GM21390 (cell line): ENCODE measurements around the gene DMD.

Experiments
- ATAC-seq: cut with Tn5 transposase; IDR thresholded peaks from one replicate; pipeline ENCODE4 v1.9.1; 2021; ENCODE audit not compliant: unreplicated experiment

The DMD gene

DNA sequence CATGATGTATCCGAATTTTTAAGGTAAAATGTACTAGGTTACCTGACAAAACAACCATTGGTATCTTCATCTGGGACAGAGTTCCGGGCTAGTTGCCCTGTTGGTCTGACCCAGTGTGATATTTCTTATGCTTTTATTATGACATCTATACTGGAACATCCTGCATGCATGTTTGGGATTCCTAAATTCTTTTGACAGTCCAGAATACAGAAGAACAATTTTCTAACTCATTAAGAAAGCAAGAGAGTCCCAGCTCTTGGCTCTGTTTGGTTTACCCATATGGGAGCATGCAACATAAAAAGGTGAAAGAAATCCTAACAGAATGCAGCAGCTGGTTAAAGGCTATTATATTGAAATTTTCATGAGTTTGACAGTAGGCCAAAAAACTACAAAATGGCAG lies 1891.8 kb downstream of the DMD start:
- ATAC-seq = no peak

DNA sequence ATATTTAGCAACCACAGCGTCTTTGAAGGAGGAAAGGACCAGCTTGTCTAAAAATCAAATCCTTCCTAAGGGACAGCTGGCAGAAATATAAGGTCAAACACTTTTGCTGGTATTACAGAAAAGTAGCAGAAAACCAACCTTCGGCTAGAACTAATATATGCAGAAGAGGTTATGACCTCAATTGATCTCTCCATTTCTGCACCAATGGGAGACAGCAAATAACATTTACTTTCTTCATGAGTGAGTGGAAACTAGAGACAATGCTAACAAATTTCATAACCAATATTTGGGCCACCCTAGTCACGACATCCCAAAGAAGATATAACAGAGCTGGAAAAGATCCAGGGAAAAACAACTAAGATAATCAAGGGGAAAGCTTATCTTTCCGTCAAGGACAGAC lies 1892.5 kb downstream of the DMD start:
- no peak for ATAC-seq

DNA sequence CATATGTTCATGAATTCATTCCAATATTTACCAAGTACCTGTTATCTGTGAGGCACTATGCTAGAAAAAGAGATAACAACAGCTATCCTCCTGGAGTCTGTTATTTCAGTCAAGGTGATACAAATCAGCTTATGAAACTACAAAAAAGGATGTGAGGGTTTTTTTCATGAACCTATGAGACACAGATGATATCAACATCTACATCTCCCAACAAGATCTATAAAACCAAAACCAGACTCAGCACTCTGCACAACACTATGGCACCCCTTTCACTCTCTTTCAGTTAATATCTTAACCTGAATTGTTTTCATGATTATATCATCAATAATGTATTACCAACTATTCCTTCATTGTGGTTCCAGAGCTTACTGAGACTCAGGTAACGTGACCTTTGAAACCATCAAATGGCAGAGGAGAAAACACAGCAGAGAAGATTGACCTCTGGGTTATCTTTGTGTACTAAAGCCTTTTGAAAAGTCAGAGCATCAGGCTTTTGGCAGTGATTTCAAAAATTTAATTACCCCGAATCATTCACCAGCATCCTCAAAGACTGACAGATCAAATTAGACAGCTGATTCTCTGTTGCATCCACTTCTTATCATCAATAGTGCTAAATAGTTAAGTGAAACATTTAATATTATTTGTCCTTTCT lies 1894.9 kb downstream of the DMD start:
- ATAC-seq = no peak

DNA sequence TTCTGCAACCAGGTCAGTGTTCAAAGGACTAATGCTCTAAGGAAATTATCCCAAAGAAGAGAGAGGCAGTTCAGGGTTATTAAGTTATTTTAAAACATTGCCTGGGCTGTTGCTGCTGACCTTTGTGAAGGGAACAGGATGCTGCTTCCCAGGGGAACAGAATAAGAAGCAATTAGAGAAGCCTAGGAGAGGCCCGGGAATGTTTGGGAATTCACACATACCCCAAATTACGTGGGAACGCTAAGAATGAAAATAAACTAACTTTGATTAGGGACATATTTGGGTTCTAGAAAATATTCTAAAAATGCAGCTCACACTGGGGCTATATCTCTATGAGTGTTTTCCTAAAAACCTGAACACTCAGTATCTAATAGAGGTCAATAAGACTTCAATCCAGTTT lies 1896.4 kb downstream of the DMD start:
- no peak for ATAC-seq

DNA sequence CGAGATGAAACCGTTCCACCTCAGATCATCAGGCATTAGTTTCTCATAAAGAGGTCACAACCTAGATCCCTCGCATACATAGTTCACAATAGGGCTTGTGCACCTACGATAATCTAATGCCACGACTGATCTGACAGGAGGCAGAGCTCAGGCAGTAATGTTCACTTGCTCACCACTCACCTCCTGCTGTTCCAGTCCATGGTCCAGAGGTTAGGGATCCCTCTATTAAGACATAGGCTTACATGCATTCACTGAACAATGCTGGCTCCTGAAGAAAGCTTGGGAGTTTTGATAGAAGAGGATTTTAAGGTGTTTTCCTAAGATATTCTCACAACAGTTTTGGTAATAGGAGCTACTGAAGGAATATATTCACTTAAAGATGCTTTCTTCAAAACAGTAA lies 1903.4 kb downstream of the DMD start:
- ATAC-seq = no peak

DNA sequence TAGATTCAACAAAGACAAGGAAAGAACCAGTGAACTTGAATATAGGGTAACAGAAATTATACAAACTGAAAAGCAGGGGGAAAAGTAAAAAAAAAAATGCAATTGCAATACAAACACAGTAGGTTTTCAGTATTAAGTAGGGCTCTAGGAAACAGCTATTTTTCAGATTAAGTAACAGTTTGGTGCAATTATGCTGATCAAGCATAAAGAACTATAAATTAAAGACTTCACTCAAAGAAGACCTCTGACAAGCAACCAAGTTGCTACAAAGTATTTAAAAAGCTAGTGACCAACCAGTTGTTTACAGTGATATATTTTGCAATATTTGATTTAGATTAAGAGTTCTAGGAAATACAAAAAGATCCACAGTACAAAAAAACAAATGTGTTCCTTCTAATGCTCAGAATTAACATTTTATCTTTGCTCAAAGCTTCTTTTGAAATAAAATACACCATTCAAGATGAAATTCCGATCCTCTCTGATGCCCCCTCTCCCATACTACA lies 1908.7 kb downstream of the DMD start:
- no peak for ATAC-seq

DNA sequence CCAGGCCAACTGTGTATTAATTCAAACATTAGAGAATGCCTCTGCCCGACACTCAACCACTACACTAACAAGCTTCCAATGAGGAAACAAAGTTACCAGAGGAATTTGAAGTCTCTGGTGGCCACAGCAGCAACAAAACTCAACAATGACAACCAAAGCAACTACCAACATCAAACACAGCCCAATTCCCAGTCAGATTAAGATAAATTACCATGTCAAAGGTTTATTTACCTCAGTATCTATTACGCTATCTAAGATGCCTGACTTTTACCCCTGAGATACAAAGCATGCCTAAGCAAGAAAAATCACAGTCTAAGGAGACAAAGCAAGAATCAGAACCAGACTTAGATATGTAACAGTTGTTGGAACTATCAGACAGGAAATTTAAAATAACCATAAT lies 1909.4 kb downstream of the DMD start:
- ATAC-seq = no peak

DNA sequence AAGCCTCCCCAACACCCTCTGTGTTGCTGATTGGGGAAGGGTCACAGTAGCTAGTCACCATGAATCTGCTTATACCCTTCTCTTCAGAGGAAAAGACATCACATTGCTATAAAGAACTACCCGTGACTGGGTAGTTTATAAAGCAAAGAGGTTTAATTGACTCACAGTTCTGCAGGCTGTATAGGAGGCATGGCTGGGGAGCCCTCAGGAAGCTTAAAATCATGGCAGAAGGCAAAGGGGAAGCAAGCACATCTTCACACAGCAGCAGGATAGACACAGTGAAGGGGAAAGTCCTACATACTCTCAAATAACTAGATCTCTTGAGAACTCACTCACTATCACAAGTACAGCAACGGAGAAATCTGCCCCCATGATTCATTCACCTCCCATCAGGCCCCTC lies 1910.1 kb downstream of the DMD start:
- ATAC-seq = no peak

DNA sequence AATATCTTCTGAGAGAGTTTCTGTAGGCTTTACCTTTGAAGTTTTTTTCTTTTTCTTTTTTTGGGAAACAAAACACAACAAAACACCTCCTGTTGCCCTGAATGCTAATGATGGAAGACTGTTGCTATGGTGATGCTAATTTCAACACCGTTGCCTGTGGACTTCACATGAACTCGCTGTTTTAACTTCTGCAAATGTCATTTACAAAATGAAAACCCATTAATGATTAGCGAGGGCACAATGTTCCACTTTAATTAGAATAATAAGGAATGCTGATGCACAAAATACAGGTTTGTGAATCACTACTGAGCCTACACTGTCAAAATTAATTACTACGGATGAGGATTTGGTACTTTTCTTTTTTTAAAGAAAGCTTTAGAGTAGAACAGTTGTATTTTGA lies 1912.4 kb downstream of the DMD start:
- ATAC-seq = no peak

DNA sequence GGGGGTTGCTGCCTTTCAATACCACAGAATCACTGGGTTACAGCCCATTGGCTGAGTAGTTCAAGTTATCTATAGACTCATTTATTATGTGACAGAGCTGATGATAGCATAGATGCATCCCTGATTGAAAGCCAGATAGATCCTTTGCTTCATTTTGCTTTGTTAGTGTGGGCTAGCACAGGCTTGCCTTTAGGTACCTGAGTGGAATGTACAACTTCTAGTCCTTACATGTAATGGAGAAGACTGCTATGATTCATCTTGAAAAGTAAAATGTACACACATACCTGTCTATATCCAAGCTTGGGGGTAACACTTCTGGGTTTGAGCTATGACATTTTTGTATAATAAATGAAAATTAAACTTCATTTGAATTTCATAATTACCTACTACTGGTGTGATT lies 1913.5 kb downstream of the DMD start:
- ATAC-seq = no peak

DNA sequence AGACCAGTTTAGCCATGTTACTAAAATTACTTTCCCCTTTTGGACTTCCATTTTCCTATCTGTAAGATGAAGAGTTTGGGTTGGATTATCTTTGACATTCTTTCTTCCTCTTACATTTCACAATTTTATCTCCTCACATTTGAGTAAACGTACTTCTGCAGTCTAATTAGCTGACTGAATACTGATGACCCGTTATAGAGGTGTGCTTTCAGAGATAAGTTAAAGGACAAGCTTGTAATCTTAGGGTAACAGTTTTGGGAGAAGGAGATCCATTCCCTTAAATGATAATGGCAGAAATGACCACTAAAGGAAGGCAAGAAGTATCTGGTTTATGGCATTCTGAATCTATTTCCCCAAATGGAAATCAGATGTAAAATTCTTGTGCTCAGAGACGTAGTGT lies 1916.9 kb downstream of the DMD start:
- no peak for ATAC-seq

DNA sequence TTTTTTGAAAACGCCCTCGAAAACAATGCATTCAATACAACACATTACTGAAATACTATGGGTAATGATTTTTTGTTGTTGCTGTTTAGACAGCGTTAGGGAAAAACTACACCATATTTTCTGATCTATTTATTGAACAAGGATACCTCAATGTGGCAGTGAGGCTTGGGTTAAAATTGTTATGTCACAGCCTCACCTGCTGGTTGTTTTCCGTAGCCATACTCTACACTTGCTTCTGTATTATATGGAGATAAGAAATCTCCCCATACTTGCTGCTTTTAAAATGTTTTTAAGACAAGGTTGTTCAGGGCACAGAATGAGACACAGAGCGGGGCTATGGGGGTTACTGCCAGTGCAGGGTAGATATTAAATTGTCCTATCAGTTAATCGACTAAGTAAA lies 1917.9 kb downstream of the DMD start:
- peak; percentile 60 for ATAC-seq

DNA sequence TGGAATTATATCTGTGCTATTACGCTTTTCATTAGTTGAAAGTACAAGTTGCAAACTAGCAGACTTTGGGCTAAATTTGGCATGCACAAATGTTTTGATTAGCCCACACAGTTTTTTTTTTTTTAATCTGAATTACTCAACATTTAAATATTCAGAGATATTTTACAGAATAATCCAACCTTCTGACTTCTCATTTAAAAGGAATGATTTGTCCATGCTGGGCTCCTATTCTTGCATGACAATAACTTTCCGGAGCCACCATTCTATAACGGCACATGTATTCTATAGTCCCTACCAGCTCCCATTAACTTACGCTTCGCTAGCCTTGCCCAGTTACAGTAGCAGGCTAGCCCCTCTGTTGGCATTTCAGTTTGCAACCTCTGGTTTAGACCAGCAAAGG lies 1920.2 kb downstream of the DMD start:
- ATAC-seq = no peak

DNA sequence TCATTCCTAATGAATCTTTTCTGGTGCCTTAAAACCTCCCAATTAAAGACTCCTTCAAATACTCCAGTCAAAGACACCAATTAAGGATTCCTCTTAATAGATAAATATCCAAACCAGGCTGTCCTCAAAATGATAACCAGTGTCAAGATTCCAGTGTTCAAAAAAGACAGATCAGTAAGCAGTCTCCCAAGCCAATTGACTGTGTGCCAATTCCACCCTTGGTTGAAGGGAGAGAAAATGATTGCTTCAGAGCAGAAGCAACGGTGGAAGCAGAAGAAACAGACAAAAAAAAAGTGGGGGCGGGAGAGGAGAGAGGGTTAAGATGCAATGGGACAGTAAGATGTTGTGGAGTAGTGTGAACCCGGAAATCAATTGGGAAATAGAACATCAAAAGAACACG lies 1923.5 kb downstream of the DMD start:
- no peak for ATAC-seq

DNA sequence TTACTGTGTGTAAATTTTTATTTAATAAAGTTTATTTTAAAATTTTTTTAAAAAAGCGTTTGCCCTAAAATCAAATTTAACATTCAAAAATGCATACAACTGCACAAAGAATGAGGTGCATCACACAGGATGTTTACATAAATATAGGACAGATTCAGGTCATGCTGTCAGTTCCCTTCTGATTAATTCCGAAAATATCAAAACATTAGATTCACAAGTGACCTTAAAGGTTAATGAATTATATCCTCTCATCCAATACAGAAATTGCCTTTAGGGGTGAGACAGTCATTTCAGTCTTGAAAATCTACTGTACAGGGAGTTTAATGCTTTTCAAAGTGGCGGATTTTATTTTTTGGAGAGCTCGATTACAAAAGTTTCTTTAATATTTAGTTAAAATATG lies 1930.8 kb downstream of the DMD start:
- no peak for ATAC-seq

DNA sequence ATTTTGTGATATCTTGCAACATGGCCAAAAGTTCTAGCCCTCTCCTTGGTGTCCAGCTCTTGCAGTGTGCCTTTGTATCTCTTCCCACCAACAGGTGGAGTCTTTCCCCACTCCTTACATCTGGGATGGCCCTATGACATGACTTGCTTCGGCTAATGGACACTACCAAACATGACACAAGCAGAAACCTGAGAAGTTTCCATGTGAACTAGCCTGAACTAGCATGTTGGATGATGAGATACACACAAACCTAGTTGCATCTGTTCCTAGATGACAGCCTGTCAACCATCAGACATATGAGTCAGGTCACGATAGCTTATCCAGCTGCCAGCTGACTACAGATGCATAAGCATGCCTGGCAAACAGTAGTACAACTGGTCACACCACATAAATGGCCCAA lies 1932.0 kb downstream of the DMD start:
- no peak for ATAC-seq

DNA sequence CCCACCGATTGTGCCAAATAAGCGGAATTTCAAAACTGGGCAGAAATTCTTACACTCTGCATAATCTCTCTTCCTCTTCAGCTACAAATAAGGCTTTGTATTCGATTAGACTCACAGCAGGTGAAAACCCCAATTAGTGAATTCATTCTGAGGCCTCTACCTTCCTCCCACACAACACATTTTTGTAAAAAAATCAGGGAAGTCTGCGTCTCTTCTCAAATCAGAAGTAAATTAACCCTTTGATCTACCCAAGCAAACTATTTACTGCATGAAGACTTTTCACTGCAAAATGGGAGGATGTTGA lies 1938.9 kb downstream of the DMD start:
- no peak for ATAC-seq

DNA sequence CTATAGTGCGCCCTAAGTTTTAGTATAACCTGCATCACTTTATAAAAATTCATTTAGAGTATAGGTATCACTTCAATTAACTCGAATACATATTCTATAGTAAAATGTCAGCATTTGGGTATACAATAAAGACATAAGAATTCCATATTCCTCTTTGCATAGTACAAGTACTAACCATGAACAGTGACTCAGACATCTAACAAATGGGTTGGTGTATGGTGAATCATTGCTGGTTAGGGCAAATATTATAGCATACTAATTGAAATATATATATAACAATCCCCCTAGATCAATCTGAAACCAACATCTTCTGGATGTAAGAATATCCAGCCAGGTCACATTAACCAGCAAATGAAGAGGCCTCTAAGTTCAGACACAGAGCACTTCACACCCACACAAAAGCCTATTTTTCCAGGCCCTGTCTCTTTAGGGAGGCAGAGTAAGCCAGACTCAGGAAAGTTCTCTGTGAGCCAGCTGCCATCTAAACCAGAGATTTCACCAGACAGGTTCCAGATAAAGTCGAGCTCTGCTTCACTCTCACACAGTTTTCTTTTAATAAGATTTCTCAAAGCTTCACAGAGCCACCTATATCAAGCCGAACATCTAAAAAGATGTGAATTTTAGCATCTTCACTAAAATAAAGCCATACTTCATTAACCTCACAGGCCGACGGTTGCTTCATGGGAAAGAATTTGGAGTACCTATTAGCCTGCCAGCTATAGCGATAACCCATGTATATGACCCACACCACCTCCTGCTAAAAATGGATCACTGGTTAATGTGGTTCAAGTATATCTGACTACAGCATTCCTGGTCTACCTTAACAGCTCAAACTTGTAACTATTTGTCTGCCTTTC lies 1939.5 kb downstream of the DMD start:
- no peak for ATAC-seq

DNA sequence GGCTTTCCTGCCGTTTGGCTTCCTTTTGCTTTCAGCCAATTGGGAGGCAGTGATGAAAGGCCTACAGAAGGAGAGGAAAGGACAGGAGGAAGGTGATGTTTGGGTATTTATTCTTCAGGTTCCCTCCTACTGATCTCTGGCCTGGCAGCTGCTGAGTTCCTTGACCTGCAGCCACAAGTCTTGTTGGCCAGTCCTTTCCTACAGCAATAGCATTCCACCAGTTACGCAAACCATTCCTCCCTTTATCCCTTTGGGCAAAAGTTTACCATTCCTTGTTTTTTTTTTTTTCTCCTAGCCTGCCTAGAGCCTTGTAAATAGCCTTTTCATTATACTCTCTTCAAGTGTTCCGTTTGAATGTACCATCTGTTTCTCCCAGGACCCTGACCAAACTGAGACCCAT lies 1941.4 kb downstream of the DMD start:
- no peak for ATAC-seq

DNA sequence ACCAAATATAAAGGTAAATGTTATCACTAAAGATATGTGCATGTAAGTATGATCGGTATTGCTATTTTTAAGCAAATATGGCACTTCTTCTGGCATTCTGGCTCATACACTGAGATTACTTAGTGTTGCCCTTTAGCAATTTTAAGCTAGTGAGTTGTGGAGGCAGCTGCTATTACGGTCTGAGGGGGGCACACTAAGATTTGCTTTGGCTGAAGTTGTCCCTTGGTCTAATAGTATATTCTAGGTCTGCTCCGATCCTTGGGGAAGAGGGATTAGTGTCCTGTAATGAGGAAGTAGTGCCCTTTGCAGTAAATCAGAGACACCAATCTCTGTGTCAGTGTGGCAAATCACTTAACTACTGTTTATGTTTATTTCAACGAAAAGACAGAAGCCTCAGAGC lies 1943.0 kb downstream of the DMD start:
- no peak for ATAC-seq

DNA sequence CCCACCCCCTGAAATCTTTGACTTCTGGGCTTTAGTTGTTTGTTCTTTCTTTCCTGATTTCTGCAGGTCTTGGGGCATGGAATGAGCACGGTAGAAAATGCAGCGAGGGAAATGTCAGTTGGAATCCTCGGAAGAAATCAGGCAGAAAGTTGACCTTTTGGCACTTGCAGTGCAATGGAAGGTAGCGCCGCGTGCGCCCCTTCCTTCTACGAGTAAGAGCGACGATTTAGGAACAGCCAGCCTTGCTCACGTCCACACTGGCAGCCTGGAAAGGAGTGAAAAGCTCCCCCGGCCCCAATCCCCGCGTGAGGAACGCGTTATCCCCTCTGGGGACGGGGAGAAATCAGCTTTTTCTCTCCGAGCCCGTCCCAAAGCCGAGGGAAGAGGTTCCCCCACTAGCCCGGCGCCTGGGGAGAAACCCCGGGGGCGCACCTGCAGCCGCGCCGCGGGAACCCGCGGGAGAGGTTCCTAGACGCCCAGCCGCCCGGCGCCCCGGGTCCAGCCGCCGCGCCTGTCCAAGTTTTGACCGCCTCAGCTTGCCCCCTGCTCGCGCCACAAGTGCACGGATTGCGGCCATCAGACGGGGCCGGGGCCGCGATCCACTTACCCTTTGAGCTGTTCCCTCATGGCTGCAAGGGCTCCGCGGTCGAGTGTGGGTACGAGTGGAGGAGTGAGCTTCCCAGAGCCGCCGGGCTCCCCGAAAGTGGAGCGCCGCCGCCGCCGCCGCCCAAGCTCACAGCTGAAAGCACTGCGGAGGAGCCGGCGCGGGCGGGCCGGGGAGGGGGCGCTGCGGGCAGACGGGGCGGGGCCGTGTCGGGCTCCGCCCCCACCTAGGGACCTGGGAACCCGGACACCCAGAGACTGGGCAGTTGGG lies 1944.9 kb downstream of the DMD start:
- ATAC-seq = peak; percentile 98

DNA sequence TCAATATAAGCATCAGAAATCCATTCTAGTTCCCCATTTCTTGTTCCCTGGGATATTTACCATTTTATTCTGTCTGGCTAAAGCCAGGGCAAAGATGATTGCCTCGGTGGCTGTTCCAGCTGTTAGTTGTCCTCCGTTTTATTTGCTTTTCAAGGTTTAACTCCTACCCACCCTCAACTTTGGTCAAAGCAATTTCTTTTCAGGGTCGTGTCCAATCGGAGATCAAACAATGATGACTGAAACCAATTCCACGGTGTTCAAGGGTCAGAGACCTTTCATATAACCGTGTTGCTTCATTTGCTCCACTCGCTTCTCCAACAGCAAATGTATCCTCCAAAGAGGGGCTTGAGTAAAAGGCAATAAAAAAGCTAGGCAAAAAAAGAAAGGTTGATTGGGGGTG lies 1946.0 kb downstream of the DMD start:
- ATAC-seq = no peak
